Activated CD8-positive, alpha-beta memory T cell treated with anti-CD3 and anti-CD28 coated beads for 36 hours (primary cell): Measurements from ENCODE around the gene FAM50A. TPM values are rescaled to one million over a fixed set of nuclear protein-coding genes. Genes with fewer than 3 reads are reported as not detected.

Source experiments
- CTCF ChIA-PET: fragments of 350-600 bp; sonication (Branson Sonifier 250); formaldehyde crosslinking; loops from one replicate; lab custom pipeline; 2021; ENCODE audit warnings: antibody characterized with exemption; lab: Charles Lee
- POLR2A ChIA-PET: fragments of 350-600 bp; sonication (Branson Sonifier 250); formaldehyde crosslinking; loops from one replicate; lab custom pipeline; 2021; ENCODE audit warnings: antibody characterized with exemption; lab: Charles Lee
- total RNA-seq, 2 experiments: library from RNA; stranded (reverse); gene quantifications; one replicate each; pipeline ENCODE4 v1.2.3, GENCODE V29; 2021

FAM50A gene
- total RNA-seq, 2 experiments from 2014 or later = 73.2 to 78.2 TPM

DNA sequence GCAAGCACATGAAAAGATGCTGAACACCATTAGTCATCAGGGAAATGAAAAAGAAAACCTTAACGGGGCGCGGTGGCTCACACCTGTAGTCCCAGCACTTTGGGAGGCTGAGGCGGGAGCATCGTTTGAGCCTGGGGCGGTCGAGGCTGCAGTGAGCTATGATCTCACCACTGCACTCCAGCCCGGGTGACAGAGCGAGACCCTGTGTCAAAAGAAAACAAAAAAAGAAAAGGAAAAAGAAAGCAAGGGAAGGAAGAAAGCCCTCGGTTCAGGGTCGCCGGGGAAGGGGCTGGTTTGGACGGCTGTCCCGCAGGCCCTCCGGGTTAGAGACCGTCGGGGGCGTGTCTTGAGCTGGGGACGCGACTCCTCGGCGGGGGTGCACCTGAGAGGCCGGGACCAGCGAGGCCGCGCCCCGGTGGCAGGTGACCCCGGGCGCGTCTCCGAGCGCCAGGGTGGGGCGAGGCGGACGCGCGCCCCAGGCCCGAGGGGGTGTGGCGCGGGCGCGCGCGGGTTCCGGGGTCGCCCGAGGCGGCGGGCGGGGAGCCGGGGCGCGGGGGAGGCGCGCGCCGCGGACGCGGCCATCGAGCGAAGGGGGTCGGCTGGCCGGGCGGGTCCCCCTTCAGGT lies 13.7 kb downstream of the FAM50A start:
- ChIA-PET POLR2A (interaction anchor here (1.0 kb wide), 1 partner anchor 29 kb away, joined by 3 read pairs; the partner anchor contains the start of gene ATP6AP1), CTCF (no interaction called here)

GRCh38 chrX:154458116-154458953 lies 14.4 kb downstream of the FAM50A start, which contains the start of gene PLXNA3:
Gene PLXNA3 (plus strand): TSS chrX:154458281. CDS start chrX:154460184, 1,903 bp downstream.
- POLR2A ChIA-PET = interaction anchor here (1.0 kb wide), 1 partner anchor 30 kb away, joined by 3 read pairs; the partner anchor contains the start of gene ATP6AP1
- CTCF ChIA-PET = no interaction called here

DNA sequence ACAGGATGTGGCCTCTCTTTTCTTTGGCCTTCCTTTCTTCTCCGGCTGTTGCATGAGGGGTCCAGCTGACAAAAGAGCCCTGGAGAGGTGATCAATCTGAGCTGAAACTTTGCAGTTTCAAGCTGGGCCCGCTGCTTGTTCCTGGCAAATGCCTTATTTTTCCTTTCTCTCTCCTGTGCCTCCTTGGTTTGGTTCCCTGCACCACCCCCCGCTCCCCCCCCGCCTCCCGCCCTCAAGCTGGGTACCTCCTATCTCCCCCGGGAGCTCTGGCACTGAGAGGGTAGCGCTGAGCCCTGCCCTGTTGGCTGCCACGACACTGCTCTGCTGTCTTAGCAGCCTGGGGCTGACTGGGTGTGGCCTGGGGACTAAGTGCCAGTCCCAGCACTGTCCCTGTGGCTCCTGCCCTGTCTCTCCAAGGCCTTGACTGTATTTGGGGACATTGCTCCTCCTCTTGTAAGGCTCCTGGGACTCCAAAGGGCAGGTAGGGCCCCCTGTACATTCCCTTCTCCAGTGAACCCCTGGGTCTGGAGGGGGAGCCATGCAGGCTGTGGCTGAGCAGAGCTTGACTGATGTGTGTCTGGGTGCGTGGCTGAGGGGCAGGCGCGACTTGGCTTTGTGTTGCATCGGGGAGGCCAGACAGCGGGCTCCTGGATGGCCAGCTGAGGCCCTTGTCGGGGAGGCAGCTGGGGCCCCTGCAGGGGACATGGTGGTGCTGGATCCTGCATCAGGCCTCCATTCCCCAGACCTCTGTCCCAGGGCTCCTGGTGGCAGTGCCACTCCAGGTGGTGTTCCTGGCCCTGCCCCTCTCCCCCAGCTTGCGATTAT lies 15.2 kb downstream of the FAM50A start:
- CTCF ChIA-PET = no interaction called here
- POLR2A ChIA-PET = interaction anchor here (1.0 kb wide), 1 partner anchor 31 kb away, joined by 3 read pairs; the partner anchor contains the start of gene ATP6AP1

GRCh38 chrX:154459832-154460231 lies 15.9 kb downstream of the FAM50A start:
- CTCF ChIA-PET = no interaction called here
- POLR2A ChIA-PET = no interaction called here

DNA sequence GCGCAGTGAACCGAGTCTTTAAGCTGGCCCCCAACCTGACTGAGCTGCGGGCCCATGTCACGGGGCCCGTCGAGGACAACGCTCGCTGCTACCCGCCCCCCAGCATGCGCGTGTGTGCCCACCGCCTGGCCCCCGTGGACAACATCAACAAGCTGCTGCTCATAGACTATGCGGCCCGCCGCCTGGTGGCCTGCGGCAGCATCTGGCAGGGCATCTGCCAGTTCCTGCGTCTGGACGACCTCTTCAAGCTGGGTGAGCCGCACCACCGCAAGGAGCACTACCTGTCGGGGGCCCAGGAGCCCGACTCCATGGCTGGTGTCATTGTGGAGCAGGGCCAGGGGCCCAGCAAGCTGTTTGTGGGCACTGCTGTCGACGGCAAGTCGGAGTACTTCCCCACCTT lies 16.4 kb downstream of the FAM50A start:
- POLR2A ChIA-PET = no interaction called here
- CTCF ChIA-PET = no interaction called here

DNA sequence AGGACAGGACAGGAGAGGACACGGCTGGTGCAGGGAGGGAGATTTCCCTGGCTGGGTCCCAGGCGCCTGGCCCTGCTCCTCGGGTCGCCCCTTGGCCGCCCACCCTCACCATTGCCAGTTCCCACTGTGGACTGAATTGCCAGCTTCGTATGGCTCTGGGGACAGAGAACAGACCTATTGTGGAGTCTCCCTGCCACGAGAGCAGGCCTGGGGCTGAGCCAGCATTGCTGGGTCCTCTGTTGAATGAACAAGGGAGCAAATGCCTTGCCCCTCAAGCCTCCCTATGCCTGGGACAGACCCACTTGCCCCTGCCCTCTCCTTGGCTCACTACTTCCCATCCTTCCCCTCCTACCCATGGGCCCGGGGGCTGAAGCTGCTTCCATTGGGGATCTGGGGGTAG lies 18.5 kb downstream of the FAM50A start:
- ChIA-PET POLR2A (no interaction called here), CTCF (no interaction called here)

DNA sequence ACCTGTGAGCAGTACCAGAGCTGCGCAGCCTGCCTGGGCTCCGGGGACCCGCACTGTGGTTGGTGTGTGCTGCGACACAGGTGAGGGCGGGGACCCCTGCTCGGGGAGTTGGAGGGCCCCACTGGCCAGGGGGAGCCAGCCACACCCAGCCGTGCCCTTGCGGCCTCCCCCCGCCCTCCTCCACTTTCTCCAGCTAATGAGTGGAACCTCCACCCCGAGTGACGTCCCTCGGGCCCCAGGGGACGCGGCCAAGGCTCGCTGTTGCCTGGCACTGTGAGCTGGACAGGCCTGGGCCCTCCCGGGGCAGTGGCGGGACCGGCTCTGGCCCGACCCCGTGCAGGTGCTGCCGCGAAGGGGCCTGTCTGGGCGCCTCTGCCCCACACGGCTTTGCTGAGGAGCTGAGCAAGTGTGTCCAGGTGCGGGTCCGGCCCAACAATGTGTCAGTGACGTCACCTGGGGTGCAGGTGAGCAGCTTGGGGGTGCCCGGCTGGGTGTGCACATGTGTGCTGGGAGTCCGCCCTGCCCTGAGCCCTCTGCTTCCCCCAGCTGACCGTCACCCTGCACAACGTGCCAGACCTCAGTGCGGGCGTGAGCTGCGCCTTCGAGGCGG lies 19.8 kb downstream of the FAM50A start:
- POLR2A ChIA-PET = no interaction called here

DNA sequence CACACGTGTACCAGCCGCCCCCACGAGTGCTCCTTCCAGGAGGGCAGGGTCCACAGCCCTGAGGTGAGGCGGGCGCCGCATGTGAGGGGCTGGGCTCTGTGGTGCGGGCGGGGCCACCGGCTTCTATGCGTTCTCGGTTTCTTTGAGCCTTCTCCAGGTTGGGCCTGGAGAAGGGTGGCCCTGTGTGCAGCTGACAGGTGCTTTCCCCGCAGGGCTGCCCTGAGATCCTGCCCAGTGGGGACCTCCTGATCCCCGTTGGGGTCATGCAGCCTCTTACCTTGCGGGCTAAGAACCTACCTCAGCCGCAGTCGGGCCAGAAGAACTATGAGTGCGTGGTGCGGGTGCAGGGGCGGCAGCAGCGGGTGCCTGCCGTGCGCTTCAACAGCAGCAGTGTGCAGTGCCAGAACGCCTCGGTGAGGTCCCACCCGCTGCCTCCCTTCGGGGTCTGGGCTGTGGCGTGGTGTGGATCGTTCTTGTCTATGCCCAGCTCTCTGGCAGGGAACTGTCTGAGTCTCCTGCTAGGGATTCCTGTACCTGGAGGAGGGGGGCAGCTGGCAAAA lies 20.9 kb downstream of the FAM50A start:
- POLR2A ChIA-PET = no interaction called here
- CTCF ChIA-PET = no interaction called here

More for the DNA sequence above, 19.8 kb downstream of the FAM50A start:
- CTCF ChIA-PET = interaction anchor here (0.5 kb wide), 1 partner anchor 11 kb away, joined by 6 read pairs; no protein-coding TSS in a partner anchor

GRCh38 chrX:154465601-154466000 lies 21.7 kb downstream of the FAM50A start:
- ChIA-PET POLR2A (interaction anchor here (0.9 kb wide), 1 partner anchor 11 kb away, joined by 3 read pairs; no protein-coding TSS in a partner anchor), CTCF (no interaction called here)

DNA sequence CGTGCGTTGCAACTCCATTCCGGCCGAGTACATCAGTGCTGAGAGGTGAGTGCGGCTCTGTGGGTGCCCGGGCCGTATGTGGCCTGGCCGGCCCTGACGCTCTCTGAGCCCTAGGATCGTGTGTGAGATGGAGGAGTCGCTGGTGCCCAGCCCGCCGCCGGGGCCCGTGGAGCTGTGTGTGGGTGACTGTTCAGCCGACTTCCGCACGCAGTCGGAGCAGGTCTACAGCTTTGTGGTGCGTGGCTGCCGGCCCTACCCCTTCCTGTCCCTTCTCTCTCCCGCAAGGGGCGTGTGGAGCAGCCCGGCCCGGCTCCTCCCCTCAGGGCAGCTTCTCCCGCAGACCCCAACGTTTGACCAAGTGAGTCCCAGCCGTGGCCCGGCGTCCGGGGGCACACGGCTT lies 22.1 kb downstream of the FAM50A start:
- POLR2A ChIA-PET = interaction anchor here (0.9 kb wide), 1 partner anchor 10 kb away, joined by 3 read pairs; no protein-coding TSS in a partner anchor
- CTCF ChIA-PET = no interaction called here

- POLR2A ChIA-PET = interaction anchor here (1.2 kb wide), 1 partner anchor 9 kb away, joined by 3 read pairs; no protein-coding TSS in a partner anchor
- CTCF ChIA-PET = no interaction called here
Observed at GRCh38 chrX:154466907-154467306, 23.0 kb downstream of the FAM50A start.

GRCh38 chrX:154467556-154467955 lies 23.6 kb downstream of the FAM50A start:
- ChIA-PET POLR2A (interaction anchor here (1.2 kb wide), 1 partner anchor 8 kb away, joined by 3 read pairs; no protein-coding TSS in a partner anchor), CTCF (no interaction called here)

DNA sequence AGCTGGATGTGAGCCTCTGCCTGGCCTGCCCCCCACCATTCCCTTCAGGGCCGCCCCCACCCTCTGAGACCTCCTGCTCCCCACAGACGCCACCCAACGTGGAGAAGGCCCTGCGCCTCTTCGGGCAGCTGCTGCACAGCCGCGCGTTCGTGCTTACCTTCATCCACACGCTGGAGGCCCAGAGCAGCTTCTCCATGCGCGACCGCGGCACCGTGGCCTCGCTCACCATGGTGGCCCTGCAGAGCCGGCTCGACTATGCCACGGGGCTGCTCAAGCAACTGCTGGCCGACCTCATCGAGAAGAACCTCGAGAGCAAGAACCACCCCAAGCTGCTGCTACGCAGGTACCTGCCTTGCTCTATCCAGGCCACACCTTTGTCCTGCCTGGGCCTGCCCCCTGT lies 24.3 kb downstream of the FAM50A start:
- ChIA-PET POLR2A (interaction anchor here (1.2 kb wide), 1 partner anchor 8 kb away, joined by 3 read pairs; no protein-coding TSS in a partner anchor), CTCF (no interaction called here)

- POLR2A ChIA-PET = no interaction called here
- CTCF ChIA-PET = no interaction called here
Observed at GRCh38 chrX:154469114-154469513, 25.2 kb downstream of the FAM50A start.

GRCh38 chrX:154469880-154470279 lies 25.9 kb downstream of the FAM50A start:
- CTCF ChIA-PET = interaction anchor here (0.6 kb wide), 1 partner anchor 53 kb away, joined by 4 read pairs; no protein-coding TSS in a partner anchor

DNA sequence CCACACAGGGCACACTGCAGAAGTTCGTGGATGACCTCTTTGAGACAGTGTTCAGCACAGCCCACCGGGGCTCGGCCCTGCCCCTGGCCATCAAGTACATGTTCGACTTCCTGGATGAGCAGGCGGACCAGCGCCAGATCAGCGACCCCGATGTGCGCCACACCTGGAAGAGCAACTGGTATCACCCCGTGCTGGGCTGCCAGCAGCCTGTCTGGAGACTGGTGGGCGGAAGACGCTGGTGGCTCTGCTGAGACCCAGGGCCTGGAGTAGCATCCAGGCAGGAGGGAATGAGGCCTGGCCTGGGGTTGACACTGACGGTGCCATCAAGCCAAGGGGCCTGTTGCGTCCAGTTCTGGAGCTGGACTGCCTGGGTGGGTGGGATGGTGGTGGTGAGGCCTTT lies 26.5 kb downstream of the FAM50A start:
- ChIA-PET CTCF (no interaction called here), POLR2A (no interaction called here)

More at GRCh38 chrX:154469880-154470279, 25.9 kb downstream of the FAM50A start:
- POLR2A ChIA-PET = no interaction called here

DNA sequence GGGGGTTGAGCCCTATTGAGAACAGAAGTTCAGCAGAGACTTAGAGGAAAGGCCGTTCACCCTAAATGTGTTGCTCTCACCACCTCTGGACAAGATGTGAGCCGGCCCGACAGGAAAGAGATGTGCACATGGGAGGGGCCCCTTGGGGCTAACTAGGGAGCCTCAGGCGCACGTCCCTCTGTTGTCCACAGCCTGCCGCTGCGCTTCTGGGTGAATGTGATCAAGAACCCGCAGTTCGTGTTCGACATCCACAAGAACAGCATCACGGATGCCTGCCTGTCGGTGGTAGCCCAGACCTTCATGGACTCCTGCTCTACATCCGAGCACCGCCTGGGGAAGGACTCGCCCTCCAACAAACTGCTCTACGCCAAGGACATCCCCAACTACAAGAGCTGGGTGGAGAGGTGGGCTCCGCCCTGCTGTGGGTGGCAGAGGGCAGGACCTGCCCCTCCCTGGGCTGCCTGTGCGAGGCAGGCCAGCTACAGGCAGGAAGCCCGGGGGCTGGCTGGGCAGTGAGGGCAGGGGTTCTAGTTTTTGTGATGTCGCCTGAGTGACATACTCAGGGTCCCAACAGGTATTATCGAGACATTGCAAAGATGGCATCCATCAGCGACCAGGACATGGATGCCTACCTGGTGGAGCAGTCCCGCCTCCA lies 27.1 kb downstream of the FAM50A start:
- CTCF ChIA-PET = no interaction called here
- POLR2A ChIA-PET = no interaction called here
